ENCODE measurements around the gene FKBP1A.

FKBP1A gene

GRCh38 chr20:1427457-1428054 is 34.7 kb upstream of the FKBP1A start:
- no peak for DNase-seq (ENCODE audit: low read depth)
- TF ChIP-seq CTCF (IDR thresholded peaks at IDR 0.05; ENCODE audit: insufficient read depth, low read depth, low read length, missing control alignments), result no peak
- H3K4me3 ChIP-seq (ENCODE audit: low read depth, low read length), result no peak overlapping the region

GRCh38 chr20:1426231-1426849 is 33.5 kb upstream of the FKBP1A start:
- no peak for TF ChIP-seq CTCF (IDR thresholded peaks at IDR 0.05; ENCODE audit: insufficient read depth, low read depth, low read length, missing control alignments)
- DNase-seq (ENCODE audit: low read depth), result no peak
- no peak overlapping the region for H3K4me3 ChIP-seq (ENCODE audit: low read depth, low read length)

DNA sequence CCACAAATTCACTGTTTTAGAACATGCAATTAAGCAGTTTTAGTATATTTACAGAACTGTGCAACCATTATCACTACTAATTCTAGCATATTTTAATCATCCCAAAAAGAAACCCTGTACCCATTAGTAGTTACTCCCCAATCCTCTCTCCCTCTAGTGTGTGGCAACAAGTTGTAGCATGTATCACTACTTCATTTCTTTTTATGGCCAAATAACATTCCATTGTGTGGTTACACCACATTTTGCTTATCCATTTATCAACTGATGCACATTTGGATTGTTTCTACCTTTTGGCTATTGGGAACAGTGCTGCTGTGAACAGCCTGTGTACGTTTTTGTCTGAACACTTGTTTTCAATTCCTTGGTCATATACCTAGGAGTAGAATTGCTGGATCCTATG is 31.5 kb upstream of the FKBP1A start:
- H3K4me3 ChIP-seq (ENCODE audit: low read depth, low read length), result no peak overlapping the region
- DNase-seq (ENCODE audit: low read depth), result no peak
- no peak for TF ChIP-seq CTCF (IDR thresholded peaks at IDR 0.05; ENCODE audit: insufficient read depth, low read depth, low read length, missing control alignments)

- TF ChIP-seq CTCF (IDR thresholded peaks at IDR 0.05; ENCODE audit: insufficient read depth, low read depth, low read length, missing control alignments), result no peak
- peak; percentile 53 for DNase-seq (ENCODE audit: low read depth)
These were observed 30.8 kb upstream of the FKBP1A start for GRCh38 chr20:1423625-1424106.

GRCh38 chr20:1423206-1423605 is 30.4 kb upstream of the FKBP1A start:
- no peak for TF ChIP-seq CTCF (IDR thresholded peaks at IDR 0.05; ENCODE audit: insufficient read depth, low read depth, low read length, missing control alignments)
- no peak overlapping the region for H3K4me3 ChIP-seq (ENCODE audit: low read depth, low read length)
- no peak for DNase-seq (ENCODE audit: low read depth)

More at GRCh38 chr20:1423625-1424106, 30.8 kb upstream of the FKBP1A start:
- no peak overlapping the region for H3K4me3 ChIP-seq (ENCODE audit: low read depth, low read length)

DNA sequence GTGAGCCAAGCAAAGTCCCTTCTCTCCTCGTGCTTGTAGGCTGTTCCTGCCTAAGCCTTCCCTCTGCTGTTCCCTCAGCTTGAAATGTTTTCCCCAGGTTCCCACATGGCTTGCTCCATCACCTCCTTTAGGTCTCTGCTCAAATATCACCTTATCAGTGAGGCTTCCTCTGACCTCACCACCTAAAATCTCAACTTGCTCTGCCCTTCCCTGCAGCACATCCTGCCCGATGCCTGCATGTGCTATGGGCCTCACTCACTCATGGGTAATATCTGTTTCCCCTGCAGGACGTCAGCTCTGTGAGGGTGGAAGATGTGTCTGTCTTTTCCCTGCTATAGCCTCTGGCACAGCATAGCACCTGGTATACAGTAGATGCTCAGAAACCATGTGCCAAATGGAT is 29.9 kb upstream of the FKBP1A start:
- no peak for DNase-seq (ENCODE audit: low read depth)
- no peak overlapping the region for H3K4me3 ChIP-seq (ENCODE audit: low read depth, low read length)
- TF ChIP-seq CTCF (IDR thresholded peaks at IDR 0.05; ENCODE audit: insufficient read depth, low read depth, low read length, missing control alignments), result no peak

GRCh38 chr20:1420066-1420465 is 27.2 kb upstream of the FKBP1A start:
- no peak overlapping the region for H3K4me3 ChIP-seq (ENCODE audit: low read depth, low read length)
- TF ChIP-seq CTCF (IDR thresholded peaks at IDR 0.05; ENCODE audit: insufficient read depth, low read depth, low read length, missing control alignments), result no peak
- DNase-seq (ENCODE audit: low read depth), result no peak

All from GM12865 (cell line).